Glutamatergic neuron (in vitro differentiated cells): Measurements from ENCODE around the gene GRIP2. TPM values are rescaled to one million over a fixed set of nuclear protein-coding genes. Genes with fewer than 3 reads are reported as not detected.

Source experiments
- DNase-seq: peaks from one replicate; pipeline ENCODE4 v3.0.0; 2022
- H3K27ac Mint-ChIP-seq: one replicate; pipeline ENCODE4 v1.8.0; 2020; ENCODE audit warnings: mild to moderate bottlenecking, mixed read lengths, inconsistent platforms; ENCODE audit not compliant: unreplicated experiment
- H3K27me3 Mint-ChIP-seq: one replicate; pipeline ENCODE4 v1.8.0; 2020; ENCODE audit warnings: mild to moderate bottlenecking, moderate library complexity, mixed read lengths, inconsistent platforms; ENCODE audit not compliant: unreplicated experiment
- H3K36me3 Mint-ChIP-seq: one replicate; pipeline ENCODE4 v1.8.0; 2020; ENCODE audit warnings: mild to moderate bottlenecking, mixed read lengths, inconsistent platforms; ENCODE audit not compliant: unreplicated experiment
- H3K4me1 Mint-ChIP-seq: one replicate; pipeline ENCODE4 v1.8.0; 2020; ENCODE audit warnings: mild to moderate bottlenecking, low read depth, mixed read lengths, inconsistent platforms; ENCODE audit not compliant: unreplicated experiment
- H3K4me3 Mint-ChIP-seq: one replicate; pipeline ENCODE4 v1.8.0; 2020; ENCODE audit warnings: mild to moderate bottlenecking, mixed read lengths, inconsistent platforms; ENCODE audit not compliant: unreplicated experiment
- H3K9me3 Mint-ChIP-seq: one replicate; pipeline ENCODE4 v1.8.0; 2020; ENCODE audit warnings: mild to moderate bottlenecking, moderate library complexity, mixed read lengths, inconsistent platforms; ENCODE audit not compliant: unreplicated experiment
- CTCF ChIP-seq: fragments of 200-600 bp; sonication (generic); IDR thresholded peaks from one replicate; pipeline ENCODE4 v1.5.0; 2021; ENCODE audit not compliant: partially characterized antibody, unreplicated experiment
- total RNA-seq: library from RNA; stranded (reverse); fragmentation: NEBNext Ultra II Directional; extraction: Animal tissue kit (Norgen Biotek cat#: 25700); gene quantifications from one replicate; pipeline ENCODE4 v1.2.1, GENCODE V29; 2021; ENCODE audit not compliant: unreplicated experiment

GRIP2 gene
- total RNA-seq, 1 donor from 2014 or later = 0.34 TPM

GRCh38 chr3:14555835-14556234 lies 15.7 kb upstream of the GRIP2 start:
- Mint-ChIP-seq H3K27me3 (peaks cover 6% of the 10 kb centered on the region), H3K36me3 (no peaks in the 10 kb centered on the region)

GRCh38 chr3:14554715-14555114 lies 14.6 kb upstream of the GRIP2 start:
- Mint-ChIP-seq H3K36me3 (no peaks in the 10 kb centered on the region), H3K27me3 (peaks cover 8% of the 10 kb centered on the region), H3K4me1 (peaks cover 14% of the 10 kb centered on the region), H3K27ac (no peak overlapping the region), H3K4me3 (no peak overlapping the region), H3K9me3 (peaks cover 5% of the 10 kb centered on the region)
- DNase-seq = no peak
- no peak for TF ChIP-seq CTCF

More at GRCh38 chr3:14555835-14556234, 15.7 kb upstream of the GRIP2 start:
- no peak overlapping the region for H3K27ac Mint-ChIP-seq
- peaks cover 12% of the 10 kb centered on the region for H3K4me1 Mint-ChIP-seq
- TF ChIP-seq CTCF = no peak
- H3K9me3 Mint-ChIP-seq = peaks cover 4% of the 10 kb centered on the region
- no peak overlapping the region for H3K4me3 Mint-ChIP-seq
- no peak for DNase-seq

- Mint-ChIP-seq H3K4me1 (peaks cover 14% of the 10 kb centered on the region), H3K4me3 (no peak overlapping the region), H3K36me3 (no peaks in the 10 kb centered on the region), H3K27me3 (peaks cover 7% of the 10 kb centered on the region), H3K9me3 (peaks cover 5% of the 10 kb centered on the region), H3K27ac (no peak overlapping the region)
- no peak for DNase-seq
- no peak for TF ChIP-seq CTCF
Observed at GRCh38 chr3:14553871-14554270, 13.7 kb upstream of the GRIP2 start.

GRCh38 chr3:14552717-14553116 lies 12.6 kb upstream of the GRIP2 start:
- DNase-seq = no peak
- Mint-ChIP-seq H3K4me1 (peaks cover 16% of the 10 kb centered on the region), H3K27me3 (peaks cover 6% of the 10 kb centered on the region), H3K4me3 (no peak overlapping the region), H3K9me3 (peaks cover 5% of the 10 kb centered on the region), H3K36me3 (no peaks in the 10 kb centered on the region), H3K27ac (no peak overlapping the region)
- TF ChIP-seq CTCF = no peak

GRCh38 chr3:14552041-14552648 lies 12.0 kb upstream of the GRIP2 start:
- H3K27ac Mint-ChIP-seq = no peak overlapping the region
- TF ChIP-seq CTCF = no peak
- peaks cover 16% of the 10 kb centered on the region for H3K4me1 Mint-ChIP-seq
- no peak for DNase-seq
- H3K9me3 Mint-ChIP-seq = peaks cover 5% of the 10 kb centered on the region
- peaks cover 6% of the 10 kb centered on the region for H3K27me3 Mint-ChIP-seq
- H3K36me3 Mint-ChIP-seq = no peaks in the 10 kb centered on the region
- H3K4me3 Mint-ChIP-seq = no peak overlapping the region
